Measurements from ENCODE around the gene PIEZO1. TPM values are rescaled to one million over a fixed set of nuclear protein-coding genes. Genes with fewer than 3 reads are reported as not detected.
"Not testable (repeated sequence)": the region's sequence is repeated elsewhere in the genome, so short reads cannot be mapped to it uniquely, and the experiment has no call there.

PIEZO1 gene
- total RNA-seq, 1 experiment from 2014 or later = 86.8 TPM

DNA sequence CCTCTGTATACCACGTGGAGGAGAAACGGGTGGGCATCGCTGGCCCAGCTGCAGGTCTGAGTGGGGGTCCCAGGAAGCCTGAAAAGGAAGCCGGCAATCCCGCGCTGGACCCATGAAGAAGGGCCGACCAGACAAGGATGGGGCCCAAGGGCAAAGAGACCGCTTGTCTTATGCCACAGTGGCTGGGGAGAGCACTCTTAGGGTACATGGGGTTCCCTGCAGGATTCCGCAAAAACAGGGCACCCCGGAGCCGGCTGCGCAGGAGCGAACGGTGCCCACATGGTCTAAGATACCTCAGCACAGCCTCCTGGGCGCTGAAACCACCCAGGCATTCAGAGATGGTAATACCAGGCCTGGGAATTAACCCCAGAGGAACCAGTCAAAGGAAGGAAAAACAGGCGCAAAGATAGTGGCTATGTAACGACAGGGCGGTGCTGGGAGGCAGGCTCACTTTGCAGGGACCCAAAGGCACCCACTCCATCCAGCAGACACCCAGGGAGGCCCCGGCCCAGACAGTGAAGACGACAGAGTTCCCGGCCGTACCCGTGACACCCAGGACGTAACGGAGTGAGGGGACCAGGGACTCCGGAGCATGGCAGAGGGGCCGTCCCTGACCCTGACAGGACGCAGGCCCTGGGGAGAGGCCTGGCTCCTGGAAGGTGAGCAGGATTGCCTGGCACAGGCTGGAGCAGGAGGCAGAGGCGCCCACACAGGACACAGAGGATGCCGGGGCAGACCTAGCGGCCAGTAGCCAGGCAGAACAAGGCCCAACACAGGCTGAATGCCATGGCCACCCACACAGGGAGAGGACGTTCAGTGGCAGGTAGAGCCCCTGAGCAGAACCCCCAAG lies 10.3 kb downstream of the PIEZO1 start:
- Histone ChIP-seq H3K27me3 (ENCODE audit: control insufficient read depth, insufficient read depth, low read length) (no peaks in the 10 kb centered on the region), H3K36me3 (replicated peaks; ENCODE audit: control insufficient read depth, insufficient read depth, low read length) (no peaks in the 10 kb centered on the region), H3K4me3 (ENCODE audit: insufficient read depth, low read depth, low read length) (no peak overlapping the region)
- no peak for DNase-seq

DNA sequence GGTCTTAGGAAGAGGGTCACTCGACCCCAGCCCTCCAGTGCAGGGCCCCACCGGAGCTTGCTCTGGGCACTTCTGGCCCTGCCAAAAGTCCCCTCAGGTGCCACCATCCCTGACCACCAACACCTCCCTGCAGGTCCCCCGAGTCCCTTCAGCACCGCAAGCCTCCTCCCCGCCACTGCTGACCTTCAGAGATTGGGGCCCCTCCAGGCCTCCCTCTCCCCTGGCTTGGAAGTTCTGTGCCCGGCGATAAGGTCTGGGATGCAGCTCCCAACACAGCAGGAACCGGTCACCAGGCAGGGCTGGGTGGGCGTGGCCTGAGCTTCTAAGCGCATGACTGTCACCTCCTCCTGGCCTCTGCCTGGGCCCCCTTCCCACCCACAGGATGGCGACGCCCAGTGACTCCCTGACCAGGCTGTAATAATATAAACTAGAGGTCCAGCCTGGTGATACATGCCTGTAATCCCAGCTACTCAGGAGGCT lies 11.2 kb downstream of the PIEZO1 start:
- no peak overlapping the region for H3K4me3 ChIP-seq (ENCODE audit: insufficient read depth, low read depth, low read length)
- H3K36me3 ChIP-seq (replicated peaks; ENCODE audit: control insufficient read depth, insufficient read depth, low read length) = no peaks in the 10 kb centered on the region
- no peaks in the 10 kb centered on the region for H3K27me3 ChIP-seq (ENCODE audit: control insufficient read depth, insufficient read depth, low read length)
- DNase-seq = no peak

DNA sequence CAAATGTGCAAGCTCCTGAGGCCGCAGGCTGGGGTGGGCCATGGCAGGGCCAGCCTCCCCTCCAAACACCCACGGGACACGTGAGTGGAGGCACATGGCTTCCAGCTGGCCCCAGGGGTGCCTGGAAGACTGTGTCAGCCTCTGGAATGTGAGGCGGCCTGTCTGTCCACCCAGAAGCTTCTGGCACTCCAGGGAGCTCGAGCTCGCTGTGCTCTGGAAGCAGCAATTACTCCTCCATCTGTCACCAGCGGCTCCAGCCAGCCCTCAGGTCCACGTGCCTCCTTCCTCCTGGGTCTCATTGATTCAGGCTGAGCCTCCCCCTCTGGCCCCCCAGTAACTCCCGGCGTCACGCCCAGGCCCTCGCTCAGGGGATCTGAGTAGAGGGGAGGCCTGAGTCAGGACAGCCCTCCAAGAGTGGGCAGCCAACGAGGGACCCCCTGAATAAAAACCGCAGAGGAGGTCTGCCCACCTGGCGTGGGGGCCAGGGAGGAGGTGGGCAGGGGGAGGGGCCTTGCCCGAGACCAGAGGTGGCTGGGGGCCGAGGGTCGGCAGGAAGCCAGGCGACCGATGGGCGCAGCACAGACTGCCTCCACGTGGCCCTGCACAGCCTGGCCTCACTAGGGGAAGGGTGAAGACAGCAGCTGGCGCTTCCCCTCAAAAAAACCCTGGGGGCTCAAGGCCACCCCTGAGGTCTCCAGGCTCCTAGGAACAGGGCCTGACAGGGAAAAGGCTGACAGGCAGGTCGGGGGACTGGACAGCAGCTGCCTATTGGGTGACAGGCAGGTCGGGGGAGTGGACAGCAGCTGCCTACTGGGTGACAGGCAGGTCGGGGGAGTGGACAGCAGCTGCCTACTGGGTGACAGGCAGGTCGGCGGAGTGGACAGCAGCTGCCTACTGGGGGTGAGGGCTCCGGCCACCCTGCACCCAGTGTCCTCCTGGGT lies 11.9 kb downstream of the PIEZO1 start:
- no peaks in the 10 kb centered on the region for H3K27me3 ChIP-seq (ENCODE audit: control insufficient read depth, insufficient read depth, low read length)
- no peak for DNase-seq
- H3K36me3 ChIP-seq (replicated peaks; ENCODE audit: control insufficient read depth, insufficient read depth, low read length) = no peaks in the 10 kb centered on the region
- H3K4me3 ChIP-seq (ENCODE audit: insufficient read depth, low read depth, low read length) = no peak overlapping the region

DNA sequence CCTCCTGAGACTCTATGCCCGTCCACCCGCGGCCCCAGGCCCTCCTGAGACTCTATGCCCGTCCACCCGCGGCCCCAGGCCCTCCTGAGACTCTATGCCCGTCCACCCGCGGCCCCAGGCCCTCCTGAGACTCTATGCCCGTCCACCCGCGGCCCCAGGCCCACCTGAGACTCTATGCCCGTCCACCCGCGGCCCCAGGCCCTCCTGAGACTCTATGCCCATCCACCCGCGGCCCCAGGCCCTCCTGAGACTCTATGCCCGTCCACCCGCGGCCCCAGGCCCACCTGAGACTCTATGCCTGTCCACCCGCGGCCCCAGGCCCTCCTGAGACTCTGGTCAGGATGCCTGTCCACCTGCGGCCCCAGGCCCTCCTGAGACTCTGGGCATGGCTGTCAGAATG lies 13.2 kb downstream of the PIEZO1 start:
- not testable (repeated sequence) for H3K36me3 ChIP-seq (replicated peaks; ENCODE audit: control insufficient read depth, insufficient read depth, low read length); DNase-seq; H3K27me3 ChIP-seq (ENCODE audit: control insufficient read depth, insufficient read depth, low read length); H3K4me3 ChIP-seq (ENCODE audit: insufficient read depth, low read depth, low read length)

GRCh38 chr16:88771294-88771772 lies 13.7 kb downstream of the PIEZO1 start:
- Histone ChIP-seq H3K4me3 (ENCODE audit: insufficient read depth, low read depth, low read length) (no peak overlapping the region), H3K36me3 (replicated peaks; ENCODE audit: control insufficient read depth, insufficient read depth, low read length) (no peaks in the 10 kb centered on the region), H3K27me3 (ENCODE audit: control insufficient read depth, insufficient read depth, low read length) (no peaks in the 10 kb centered on the region)
- no peak for DNase-seq

GRCh38 chr16:88770461-88771293 lies 14.3 kb downstream of the PIEZO1 start:
- peak; percentile 93 for DNase-seq
- Histone ChIP-seq H3K27me3 (ENCODE audit: control insufficient read depth, insufficient read depth, low read length) (no peaks in the 10 kb centered on the region), H3K4me3 (ENCODE audit: insufficient read depth, low read depth, low read length) (no peak overlapping the region), H3K36me3 (replicated peaks; ENCODE audit: control insufficient read depth, insufficient read depth, low read length) (no peaks in the 10 kb centered on the region)

GRCh38 chr16:88769617-88770460 lies 15.2 kb downstream of the PIEZO1 start:
- peak; percentile 98 for DNase-seq
- no peaks in the 10 kb centered on the region for H3K36me3 ChIP-seq (replicated peaks; ENCODE audit: control insufficient read depth, insufficient read depth, low read length)
- H3K4me3 ChIP-seq (ENCODE audit: insufficient read depth, low read depth, low read length) = no peak overlapping the region
- H3K27me3 ChIP-seq (ENCODE audit: control insufficient read depth, insufficient read depth, low read length) = no peaks in the 10 kb centered on the region

DNA sequence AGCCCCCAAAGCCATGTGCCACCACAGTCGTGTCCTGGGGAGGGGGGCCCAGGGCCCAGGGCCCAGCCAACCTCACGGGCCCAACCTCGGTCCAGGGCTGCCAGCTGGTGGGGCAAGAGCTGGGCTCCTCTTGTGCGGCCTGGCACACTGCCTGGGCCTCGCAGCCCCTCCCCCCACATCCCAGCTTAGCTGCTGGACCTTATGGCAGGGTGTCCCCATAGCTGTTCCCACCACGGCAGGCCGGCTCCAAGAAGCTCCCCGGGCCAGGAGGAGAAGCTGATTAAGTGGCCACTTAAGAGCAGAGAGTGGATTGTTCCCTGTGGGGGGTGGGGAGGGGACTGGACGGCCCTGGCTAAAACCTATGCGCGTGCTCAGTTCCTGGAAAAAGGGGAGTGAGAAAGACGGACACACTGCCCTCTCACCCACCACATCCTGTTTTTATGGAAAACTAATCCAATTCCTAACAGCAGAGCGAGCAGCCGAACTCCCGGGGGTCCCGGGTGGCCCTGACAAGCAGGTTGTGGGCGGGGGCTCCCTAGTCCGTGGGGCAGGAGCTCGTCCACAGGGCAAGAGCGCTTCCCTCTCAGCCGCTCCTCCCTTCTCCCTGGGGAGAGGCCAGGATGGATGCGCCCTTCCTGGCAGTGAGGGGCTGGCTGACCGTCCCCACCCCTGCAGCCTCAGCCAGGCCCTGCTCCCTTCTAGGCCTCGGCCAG lies 16.8 kb downstream of the PIEZO1 start:
- Histone ChIP-seq H3K36me3 (replicated peaks; ENCODE audit: control insufficient read depth, insufficient read depth, low read length) (no peaks in the 10 kb centered on the region), H3K27me3 (ENCODE audit: control insufficient read depth, insufficient read depth, low read length) (no peaks in the 10 kb centered on the region), H3K4me3 (ENCODE audit: insufficient read depth, low read depth, low read length) (no peak overlapping the region)
- no peak for DNase-seq

- Histone ChIP-seq H3K36me3 (replicated peaks; ENCODE audit: control insufficient read depth, insufficient read depth, low read length) (no peaks in the 10 kb centered on the region), H3K27me3 (ENCODE audit: control insufficient read depth, insufficient read depth, low read length) (no peaks in the 10 kb centered on the region), H3K4me3 (ENCODE audit: insufficient read depth, low read depth, low read length) (no peak overlapping the region)
- DNase-seq = no peak
Measured at GRCh38 chr16:88767546-88768070, 17.4 kb downstream of the PIEZO1 start.

- no peaks in the 10 kb centered on the region for H3K36me3 ChIP-seq (replicated peaks; ENCODE audit: control insufficient read depth, insufficient read depth, low read length)
- no peak overlapping the region for H3K4me3 ChIP-seq (ENCODE audit: insufficient read depth, low read depth, low read length)
- no peak for DNase-seq
- H3K27me3 ChIP-seq (ENCODE audit: control insufficient read depth, insufficient read depth, low read length) = no peaks in the 10 kb centered on the region
Measured at GRCh38 chr16:88766975-88767374, 18.0 kb downstream of the PIEZO1 start.

DNA sequence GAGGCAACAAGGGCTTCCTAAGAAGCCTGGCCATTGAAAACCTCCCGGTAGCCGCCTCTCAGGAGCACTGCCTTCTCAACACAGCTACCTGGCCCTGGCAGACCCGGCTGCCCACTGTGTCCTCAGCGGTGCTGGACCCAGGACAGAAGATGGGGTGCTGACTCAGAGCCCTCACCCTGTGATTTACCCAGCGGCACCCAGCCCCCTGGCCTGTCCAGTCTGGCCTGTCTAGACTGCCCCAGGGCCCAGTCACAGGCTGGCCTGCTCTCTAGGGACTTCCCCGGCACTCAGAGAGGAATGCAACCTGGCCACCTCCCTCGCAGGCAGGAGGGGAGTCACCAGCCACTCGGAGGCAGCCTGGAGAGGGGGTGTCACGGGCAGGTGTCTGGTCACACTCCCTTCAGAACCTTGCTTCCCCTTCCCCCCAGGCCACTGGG lies 20.1 kb downstream of the PIEZO1 start:
- Histone ChIP-seq H3K36me3 (replicated peaks; ENCODE audit: control insufficient read depth, insufficient read depth, low read length) (no peaks in the 10 kb centered on the region), H3K27me3 (ENCODE audit: control insufficient read depth, insufficient read depth, low read length) (no peaks in the 10 kb centered on the region), H3K4me3 (ENCODE audit: insufficient read depth, low read depth, low read length) (no peak overlapping the region)
- peak; percentile 85 for DNase-seq

DNA sequence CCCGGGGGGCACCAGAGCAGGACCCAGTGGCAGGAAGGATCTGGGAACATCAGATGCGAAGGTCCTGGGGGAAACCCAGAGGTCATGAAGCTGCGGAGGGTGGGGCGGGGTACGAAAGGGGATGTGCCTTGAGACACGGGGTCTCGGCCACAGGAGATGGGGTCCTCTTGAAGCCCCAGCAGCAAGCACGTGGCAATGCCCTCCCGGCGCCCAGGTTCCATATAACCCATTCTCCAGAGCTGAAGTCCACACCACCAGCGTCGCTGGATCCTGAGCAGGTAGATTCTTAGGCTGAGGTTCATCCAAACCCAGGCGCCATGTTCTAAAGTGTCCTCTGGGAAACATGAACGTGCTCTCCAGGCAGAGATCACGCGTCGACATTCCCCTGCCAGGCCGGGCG lies 20.9 kb downstream of the PIEZO1 start:
- DNase-seq = no peak
- no peaks in the 10 kb centered on the region for H3K27me3 ChIP-seq (ENCODE audit: control insufficient read depth, insufficient read depth, low read length)
- H3K4me3 ChIP-seq (ENCODE audit: insufficient read depth, low read depth, low read length) = no peak overlapping the region
- no peaks in the 10 kb centered on the region for H3K36me3 ChIP-seq (replicated peaks; ENCODE audit: control insufficient read depth, insufficient read depth, low read length)

Data from H7 (cell line).